ENCODE measurements around the gene ERCC2.

ERCC2 gene

DNA sequence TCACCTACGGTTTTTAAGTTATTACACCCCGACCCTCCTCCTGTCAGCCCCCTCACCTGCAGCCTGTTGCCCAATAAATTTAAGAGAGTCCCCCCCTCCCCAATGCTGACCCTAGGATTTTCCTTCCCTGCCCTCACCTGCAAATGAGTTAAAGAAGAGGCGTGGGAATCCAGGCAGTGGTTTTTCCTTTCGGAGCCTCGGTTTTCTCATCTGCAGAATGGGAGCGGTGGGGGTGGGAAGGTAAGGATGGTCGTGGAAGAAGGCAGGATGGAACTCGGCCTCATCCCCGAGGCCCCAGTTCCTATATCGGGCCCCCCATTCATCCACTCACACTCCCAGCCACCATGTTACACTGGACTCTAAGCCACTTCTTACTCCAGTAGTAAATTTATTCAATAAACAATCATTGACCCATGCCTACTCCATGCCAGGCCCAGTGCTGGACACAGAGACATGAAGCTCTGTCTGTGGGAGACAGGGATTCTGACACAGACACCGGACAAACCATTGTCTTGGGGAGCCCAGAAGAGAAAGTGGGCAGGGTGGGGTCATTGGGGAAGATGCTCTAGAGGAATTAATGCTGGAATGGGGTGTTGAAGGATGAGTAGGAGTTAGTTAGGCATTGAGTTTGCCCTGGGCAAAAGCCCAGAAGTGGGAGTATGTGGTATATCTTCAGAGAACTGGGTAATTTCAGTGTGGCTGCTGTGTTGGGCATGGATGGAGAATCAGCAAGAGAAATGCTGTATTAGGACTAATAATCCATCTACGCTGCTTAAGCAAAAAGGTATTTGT, 66.9 kb downstream of the ERCC2 start:
- no peak for DNase-seq (ENCODE audit: low spot score)

DNA sequence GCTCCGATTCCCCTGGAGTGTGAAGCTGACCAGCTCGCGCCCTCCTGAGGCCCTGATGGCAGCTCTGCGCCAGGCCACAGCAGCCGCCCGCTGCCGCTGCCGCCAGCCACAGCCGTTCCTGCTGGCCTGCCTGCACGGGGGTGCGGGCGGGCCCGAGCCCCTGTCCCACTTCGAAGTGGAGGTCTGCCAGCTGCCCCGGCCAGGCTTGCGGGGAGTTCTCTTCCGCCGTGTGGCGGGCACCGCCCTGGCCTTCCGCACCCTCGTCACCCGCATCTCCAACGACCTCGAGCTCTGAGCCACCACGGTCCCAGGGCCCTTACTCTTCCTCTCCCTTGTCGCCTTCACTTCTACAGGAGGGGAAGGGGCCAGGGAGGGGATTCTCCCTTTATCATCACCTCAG, 68.0 kb downstream of the ERCC2 start:
- no peak for DNase-seq (ENCODE audit: low spot score)
